ENCODE data around the gene CUX1. TPM values are rescaled to one million over a fixed set of nuclear protein-coding genes. Genes with fewer than 3 reads are reported as not detected.

Gene CUX1
- total and polyA plus RNA-seq, 2 of the 13 experiments (the other 11 are each of a cell fraction or from before 2014, with no cell fraction given): 13.7 to 14.9 TPM

DNA sequence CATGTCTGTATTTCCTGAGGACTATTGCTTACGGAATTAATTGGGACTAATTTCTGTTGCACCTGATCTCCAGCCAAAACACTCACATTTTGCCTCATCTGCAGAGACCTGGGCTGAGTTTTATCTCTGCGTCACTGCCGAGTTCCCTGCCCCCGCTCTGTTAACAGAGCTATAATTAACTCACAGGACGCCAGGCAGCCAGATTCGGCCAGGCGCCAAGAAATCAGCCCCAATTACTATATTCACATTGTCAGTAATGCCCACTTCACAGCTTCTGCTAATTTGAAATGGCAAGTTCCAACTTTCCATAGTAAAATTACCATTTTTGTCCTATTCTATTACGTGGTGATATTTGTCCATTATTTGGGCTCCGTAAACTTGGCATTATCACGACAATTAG is 130.5 kb downstream of the CUX1 start:
- Histone ChIP-seq H3K9me3 (ENCODE audit: low read length) (no peaks in the 10 kb centered on the region), H3K36me3 (replicated peaks in 1 of 2; ENCODE audit: control insufficient read depth in 1 of 2, insufficient read depth in 2 of 2, low read length in 2 of 2) (peaks cover 6 to 7% of the 10 kb centered on the region in 2 experiments; a peak in 1 of 5 replicates), H3K4me3 (replicated peaks in 1 of 3; ENCODE audit: insufficient read depth in 1 of 3, low read depth in 2 of 3, low read length in 3 of 3) (no peak overlapping the region), H3K27me3 (ENCODE audit: control insufficient read depth in 1 of 2, insufficient read depth in 2 of 2, low read length in 2 of 2) (no peaks in the 10 kb centered on the region), H3K4me1 (ENCODE audit: insufficient read depth, low read length) (no peaks in the 10 kb centered on the region), H2AFZ (ENCODE audit: low read length) (no peak overlapping the region), H3K4me2 (ENCODE audit: low read depth, low read length) (no peak overlapping the region), H3K9ac (ENCODE audit: insufficient read depth, low read depth, low read length) (no peak overlapping the region), H4K20me1 (ENCODE audit: insufficient read depth, low read length) (no peaks in the 10 kb centered on the region; the same call in 1 of the 2 replicates), H3K27ac (ENCODE audit: extremely low read length, insufficient read depth, low read length) (no peak overlapping the region), H3K79me2 (ENCODE audit: insufficient read depth, low read length) (peaks cover 5% of the 10 kb centered on the region)
- WGBS (ENCODE audit: low lambda C conversion rate): 98% methylated on average over 10 of the region's 10 CpGs
- BruUV-seq (replicated peaks): no TSS peak
- ATAC-seq (no peak), FAIRE-seq (no peak), DNase-seq (ENCODE audit: low spot score) (no peak)
- ChIA-PET CTCF (ENCODE audit: low intra/inter-chr PET ratio, low total read pairs) (no interaction called here), POLR2A (no interaction called here)
- in situ Hi-C loops (cut with HindIII; ENCODE audit: extremely low pct_ligation_motif_present, low pct_unique_long_range_greater_than_20kb) (no loop called here), intact Hi-C loops (cut with micrococcal nuclease; ENCODE audit: unreplicated experiment) (no loop called here)
- TF ChIP-seq ZNF207 (IDR thresholded peaks at IDR 0.05; ENCODE audit: borderline replicate concordance) (no peak), ZFP1 (CRISPR knock-in tag; IDR thresholded peaks at IDR 0.05) (no peak), ZSCAN25 (CRISPR knock-in tag; IDR thresholded peaks at IDR 0.05) (no peak), GFI1 (CRISPR knock-in tag; IDR thresholded peaks at IDR 0.05; ENCODE audit: borderline replicate concordance) (no peak), SKI (IDR thresholded peaks at IDR 0.05; ENCODE audit: partially characterized antibody) (no peak), ZBTB8A (CRISPR knock-in tag; IDR thresholded peaks at IDR 0.05; ENCODE audit: borderline replicate concordance, low read depth) (no peak), PCBP2 (optimal IDR thresholded peaks at IDR 0.05; ENCODE audit: low read depth, low read length, poor library complexity, severe bottlenecking) (no peak), ZSCAN20 (CRISPR knock-in tag; IDR thresholded peaks at IDR 0.05; ENCODE audit: borderline replicate concordance) (no peak), ZNF547 (CRISPR knock-in tag; IDR thresholded peaks at IDR 0.05) (no peak), KLF6 (CRISPR knock-in tag; IDR thresholded peaks at IDR 0.05) (no peak), ZNF605 (CRISPR knock-in tag; IDR thresholded peaks at IDR 0.05) (no peak), JUND (CRISPR knock-in tag; IDR thresholded peaks at IDR 0.05) (no peak), ZNF709 (CRISPR knock-in tag; IDR thresholded peaks at IDR 0.05) (no peak)
- TF ChIP-seq, protein P1, sequence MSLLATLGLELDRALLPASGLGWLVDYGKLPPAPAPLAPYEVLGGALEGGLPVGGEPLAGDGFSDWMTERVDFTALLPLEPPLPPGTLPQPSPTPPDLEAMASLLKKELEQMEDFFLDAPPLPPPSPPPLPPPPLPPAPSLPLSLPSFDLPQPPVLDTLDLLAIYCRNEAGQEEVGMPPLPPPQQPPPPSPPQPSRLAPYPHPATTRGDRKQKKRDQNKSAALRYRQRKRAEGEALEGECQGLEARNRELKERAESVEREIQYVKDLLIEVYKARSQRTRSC (CRISPR knock-in tag; IDR thresholded peaks at IDR 0.05; ENCODE audit: low read depth): no peak
- TF ChIP-seq, protein P2, sequence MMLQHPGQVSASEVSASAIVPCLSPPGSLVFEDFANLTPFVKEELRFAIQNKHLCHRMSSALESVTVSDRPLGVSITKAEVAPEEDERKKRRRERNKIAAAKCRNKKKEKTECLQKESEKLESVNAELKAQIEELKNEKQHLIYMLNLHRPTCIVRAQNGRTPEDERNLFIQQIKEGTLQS (CRISPR knock-in tag; IDR thresholded peaks at IDR 0.05): no peak
- TF ChIP-seq, protein P3, sequence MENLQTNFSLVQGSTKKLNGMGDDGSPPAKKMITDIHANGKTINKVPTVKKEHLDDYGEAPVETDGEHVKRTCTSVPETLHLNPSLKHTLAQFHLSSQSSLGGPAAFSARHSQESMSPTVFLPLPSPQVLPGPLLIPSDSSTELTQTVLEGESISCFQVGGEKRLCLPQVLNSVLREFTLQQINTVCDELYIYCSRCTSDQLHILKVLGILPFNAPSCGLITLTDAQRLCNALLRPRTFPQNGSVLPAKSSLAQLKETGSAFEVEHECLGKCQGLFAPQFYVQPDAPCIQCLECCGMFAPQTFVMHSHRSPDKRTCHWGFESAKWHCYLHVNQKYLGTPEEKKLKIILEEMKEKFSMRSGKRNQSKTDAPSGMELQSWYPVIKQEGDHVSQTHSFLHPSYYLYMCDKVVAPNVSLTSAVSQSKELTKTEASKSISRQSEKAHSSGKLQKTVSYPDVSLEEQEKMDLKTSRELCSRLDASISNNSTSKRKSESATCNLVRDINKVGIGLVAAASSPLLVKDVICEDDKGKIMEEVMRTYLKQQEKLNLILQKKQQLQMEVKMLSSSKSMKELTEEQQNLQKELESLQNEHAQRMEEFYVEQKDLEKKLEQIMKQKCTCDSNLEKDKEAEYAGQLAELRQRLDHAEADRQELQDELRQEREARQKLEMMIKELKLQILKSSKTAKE (CRISPR knock-in tag; IDR thresholded peaks at IDR 0.05; ENCODE audit: borderline replicate concordance): no peak
